DOHH2 (cell line): ENCODE results near the gene SF3A1.

Experiments
- H3F3A ChIP-seq: fragments of 200-600 bp; sonication (generic), shearing (Covaris generic); 2 replicates; pipeline ENCODE4 v1.6.0; 2016; ENCODE audit warnings: antibody characterized with exemption, mild to moderate bottlenecking; ENCODE audit not compliant: control insufficient read depth, insufficient read depth
- H3K27ac ChIP-seq: fragments of 200-600 bp; sonication (generic); 2 replicates; pipeline ENCODE4 v1.5.1; 2014; ENCODE audit warnings: low read depth, mild to moderate bottlenecking, low read length, moderate library complexity
- H3K27me3 ChIP-seq: fragments of 200-600 bp; sonication (generic); 2 replicates; pipeline ENCODE4 v1.6.1; 2014; ENCODE audit warnings: mild to moderate bottlenecking, low read length, mixed read lengths; ENCODE audit not compliant: control insufficient read depth
- H3K36me3 ChIP-seq: fragments of 200-600 bp; sonication (generic); 2 replicates; pipeline ENCODE4 v1.6.1; 2014; ENCODE audit warnings: mild to moderate bottlenecking, low read length, moderate library complexity, mixed read lengths; ENCODE audit not compliant: control insufficient read depth
- H3K4me1 ChIP-seq: fragments of 200-600 bp; sonication (generic); 2 replicates; pipeline ENCODE4 v1.6.1; 2014; ENCODE audit warnings: mild to moderate bottlenecking, low read length, mixed read lengths; ENCODE audit not compliant: control insufficient read depth
- H3K4me2 ChIP-seq: fragments of 200-600 bp; sonication (generic); 2 replicates; pipeline ENCODE4 v1.6.0; 2014; ENCODE audit warnings: mild to moderate bottlenecking, low read length, moderate library complexity
- H3K4me3 ChIP-seq: fragments of 200-600 bp; sonication (generic); 2 replicates; pipeline ENCODE4 v1.5.1; 2014; ENCODE audit warnings: mild to moderate bottlenecking, low read length, mixed read lengths
- H3K79me2 ChIP-seq: fragments of 200-600 bp; sonication (generic); 2 replicates; pipeline ENCODE4 v1.6.1; 2014; ENCODE audit warnings: mild to moderate bottlenecking, low read length, mixed read lengths; ENCODE audit not compliant: control insufficient read depth
- H3K9me2 ChIP-seq: fragments of 200-600 bp; sonication (generic); replicated peaks from 2 replicates; pipeline ENCODE4 v1.6.1; 2014; ENCODE audit warnings: mild to moderate bottlenecking, low read length, mixed read lengths; ENCODE audit not compliant: control insufficient read depth
- H3K9me3 ChIP-seq: fragments of 200-600 bp; sonication (generic); 2 replicates; pipeline ENCODE4 v1.6.1; 2014; ENCODE audit warnings: antibody characterized with exemption, low read length, mixed read lengths; ENCODE audit not compliant: control insufficient read depth, insufficient read depth
- H4K20me1 ChIP-seq: fragments of 200-600 bp; sonication (generic); 2 replicates; pipeline ENCODE4 v1.6.0; 2014; ENCODE audit warnings: low read depth, mild to moderate bottlenecking, antibody characterized with exemption, low read length, moderate library complexity; ENCODE audit not compliant: control insufficient read depth, insufficient read depth
- EZH2phosphoT487 ChIP-seq: fragments of 200-600 bp; sonication (generic); IDR thresholded peaks from 2 replicates; pipeline ENCODE4 v1.6.1; 2017; ENCODE audit warnings: borderline replicate concordance, mild to moderate bottlenecking, antibody characterized with exemption, low read length, moderate library complexity, mixed read lengths
- TF ChIP-seq, protein P1 (sequence below): fragments of 200-600 bp; sonication (generic); IDR thresholded peaks from one replicate; pipeline ENCODE4 v1.5.1; 2014; ENCODE audit warnings: antibody characterized with exemption, mild to moderate bottlenecking, low read depth, low read length; ENCODE audit not compliant: poor library complexity, severe bottlenecking

SF3A1 gene

DNA sequence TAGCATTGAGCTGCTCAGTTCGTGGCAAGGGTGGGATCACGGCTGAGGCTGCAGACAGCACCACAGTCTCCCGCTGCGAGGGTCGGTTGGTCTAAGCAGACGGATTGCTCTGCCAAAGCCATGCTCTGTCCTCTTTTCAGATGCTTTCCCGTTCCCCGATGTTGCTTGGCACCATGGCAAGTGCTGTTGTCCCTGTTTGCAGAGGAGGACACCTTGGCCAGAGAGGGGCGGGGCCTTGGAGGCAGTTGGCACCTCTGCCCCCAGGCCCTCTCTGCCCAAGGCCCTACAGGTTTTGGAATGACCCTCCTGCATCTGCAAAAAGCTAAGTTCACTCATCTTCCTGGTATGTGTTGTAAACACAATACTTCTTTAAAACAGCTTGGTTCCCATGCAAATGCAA, 11.7 kb upstream of the SF3A1 start:
- Histone ChIP-seq H4K20me1 (no peaks in the 10 kb centered on the region), H3K4me1 (no peaks in the 10 kb centered on the region), H3K79me2 (no peaks in the 10 kb centered on the region), H3K27ac (no peak overlapping the region), H3F3A (no peaks in the 10 kb centered on the region), H3K9me2 (no peaks in the 10 kb centered on the region), H3K27me3 (no peaks in the 10 kb centered on the region), H3K4me2 (no peak overlapping the region), H3K4me3 (no peak overlapping the region), H3K36me3 (no peaks in the 10 kb centered on the region), H3K9me3 (no peaks in the 10 kb centered on the region)
- TF ChIP-seq EZH2phosphoT487: no peak
- TF ChIP-seq, protein P1, sequence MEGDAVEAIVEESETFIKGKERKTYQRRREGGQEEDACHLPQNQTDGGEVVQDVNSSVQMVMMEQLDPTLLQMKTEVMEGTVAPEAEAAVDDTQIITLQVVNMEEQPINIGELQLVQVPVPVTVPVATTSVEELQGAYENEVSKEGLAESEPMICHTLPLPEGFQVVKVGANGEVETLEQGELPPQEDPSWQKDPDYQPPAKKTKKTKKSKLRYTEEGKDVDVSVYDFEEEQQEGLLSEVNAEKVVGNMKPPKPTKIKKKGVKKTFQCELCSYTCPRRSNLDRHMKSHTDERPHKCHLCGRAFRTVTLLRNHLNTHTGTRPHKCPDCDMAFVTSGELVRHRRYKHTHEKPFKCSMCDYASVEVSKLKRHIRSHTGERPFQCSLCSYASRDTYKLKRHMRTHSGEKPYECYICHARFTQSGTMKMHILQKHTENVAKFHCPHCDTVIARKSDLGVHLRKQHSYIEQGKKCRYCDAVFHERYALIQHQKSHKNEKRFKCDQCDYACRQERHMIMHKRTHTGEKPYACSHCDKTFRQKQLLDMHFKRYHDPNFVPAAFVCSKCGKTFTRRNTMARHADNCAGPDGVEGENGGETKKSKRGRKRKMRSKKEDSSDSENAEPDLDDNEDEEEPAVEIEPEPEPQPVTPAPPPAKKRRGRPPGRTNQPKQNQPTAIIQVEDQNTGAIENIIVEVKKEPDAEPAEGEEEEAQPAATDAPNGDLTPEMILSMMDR: no peak

DNA sequence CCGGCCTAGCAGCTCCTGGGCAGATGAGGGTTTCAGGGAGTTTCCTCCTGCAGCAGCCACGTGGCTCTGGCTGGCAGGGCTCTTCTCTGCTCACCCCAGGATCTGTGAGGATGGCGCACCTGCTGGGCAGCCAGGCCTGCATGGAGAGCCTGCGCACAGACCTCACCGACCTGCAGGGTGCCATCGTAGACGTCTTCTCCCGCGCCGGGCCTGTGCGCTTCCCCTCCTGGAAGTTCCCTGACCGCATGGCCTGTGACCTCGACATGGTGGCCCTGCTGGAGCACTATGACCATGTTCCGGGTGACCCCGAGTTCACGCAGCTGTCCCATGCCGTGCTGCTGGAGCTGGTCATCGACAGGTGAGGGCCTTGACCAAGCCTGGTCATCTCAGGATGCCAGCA, 9.2 kb upstream of the SF3A1 start:
- Histone ChIP-seq H3K36me3 (no peaks in the 10 kb centered on the region), H3K4me1 (no peaks in the 10 kb centered on the region), H4K20me1 (no peaks in the 10 kb centered on the region), H3K4me3 (no peak overlapping the region), H3K27ac (no peak overlapping the region), H3K9me3 (no peaks in the 10 kb centered on the region), H3F3A (no peaks in the 10 kb centered on the region), H3K27me3 (no peaks in the 10 kb centered on the region), H3K79me2 (no peaks in the 10 kb centered on the region), H3K9me2 (no peaks in the 10 kb centered on the region), H3K4me2 (no peak overlapping the region)
- no peak for TF ChIP-seq EZH2phosphoT487
- TF ChIP-seq, protein P1: no peak

DNA sequence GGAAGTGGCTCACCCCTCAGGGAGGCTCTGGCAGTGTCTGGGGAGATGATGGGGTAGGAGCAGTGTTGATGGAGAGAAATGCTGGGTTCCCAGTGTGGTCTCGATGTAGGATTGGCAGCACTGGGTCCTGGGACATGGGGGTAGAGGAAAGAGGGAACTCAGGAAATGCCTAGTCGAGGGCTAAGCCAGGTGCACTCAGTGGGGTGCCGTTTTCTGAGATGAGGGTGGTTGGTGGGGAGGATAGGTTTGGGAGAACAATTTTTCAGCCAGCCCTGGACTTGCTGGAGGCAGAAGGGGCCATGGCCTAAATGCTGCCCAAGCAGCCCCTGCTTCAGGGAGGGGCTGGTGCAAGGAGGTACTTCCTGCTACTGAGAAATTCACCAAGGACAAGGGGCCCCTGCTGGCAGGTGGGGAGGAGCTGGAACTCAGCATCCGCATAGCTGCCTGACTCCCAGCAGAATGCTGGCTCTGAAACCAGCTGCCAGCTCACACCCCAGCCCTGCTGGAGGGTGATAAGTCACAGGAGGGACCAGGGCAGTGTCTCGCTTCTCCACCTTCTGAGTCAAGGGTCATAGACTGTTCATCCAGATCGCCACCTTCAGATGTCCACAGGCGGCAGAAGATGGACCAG, 6.1 kb upstream of the SF3A1 start:
- no peak overlapping the region for H3K4me2 ChIP-seq
- H3K27ac ChIP-seq: no peak overlapping the region
- H4K20me1 ChIP-seq: no peaks in the 10 kb centered on the region

More for the DNA sequence above, 6.1 kb upstream of the SF3A1 start:
- Histone ChIP-seq H3K36me3 (no peaks in the 10 kb centered on the region), H3K4me3 (no peak overlapping the region), H3K79me2 (no peaks in the 10 kb centered on the region), H3K4me1 (no peaks in the 10 kb centered on the region), H3F3A (no peaks in the 10 kb centered on the region), H3K9me2 (no peaks in the 10 kb centered on the region), H3K9me3 (no peaks in the 10 kb centered on the region), H3K27me3 (no peaks in the 10 kb centered on the region)
- TF ChIP-seq EZH2phosphoT487: no peak
- TF ChIP-seq, protein P1: no peak
